Fibroblast of the aortic adventitia (primary cell): ENCODE results near the gene PRKN. TPM values are rescaled to one million over a fixed set of nuclear protein-coding genes. Genes with fewer than 3 reads are reported as not detected.

ENCODE experiments used
- DNase-seq: peaks from one replicate; pipeline ENCODE4 v3.0.0-alpha.2; 2010; ENCODE audit warnings: low read depth
- H3K4me3 ChIP-seq: 2 replicates; pipeline ENCODE4 v1.5.1; 2011; ENCODE audit warnings: low read depth, mild to moderate bottlenecking, control low read depth, low read length, moderate library complexity
- total RNA-seq: library from RNA; depleted of rRNA; stranded (reverse); fragments of >200 nt; gene quantifications from 2 replicates; pipeline ENCODE4 v1.2.3, GENCODE V29; 2012; ENCODE audit warnings: low replicate concordance
- TF ChIP-seq, protein P1 (sequence below): IDR thresholded peaks from 2 replicates; pipeline ENCODE4 v1.5.1; 2011; ENCODE audit warnings: mild to moderate bottlenecking, low read length, control low read depth, inconsistent platforms; ENCODE audit not compliant: insufficient read depth

The PRKN gene
- total RNA-seq, 1 donor: 2.0 TPM

DNA sequence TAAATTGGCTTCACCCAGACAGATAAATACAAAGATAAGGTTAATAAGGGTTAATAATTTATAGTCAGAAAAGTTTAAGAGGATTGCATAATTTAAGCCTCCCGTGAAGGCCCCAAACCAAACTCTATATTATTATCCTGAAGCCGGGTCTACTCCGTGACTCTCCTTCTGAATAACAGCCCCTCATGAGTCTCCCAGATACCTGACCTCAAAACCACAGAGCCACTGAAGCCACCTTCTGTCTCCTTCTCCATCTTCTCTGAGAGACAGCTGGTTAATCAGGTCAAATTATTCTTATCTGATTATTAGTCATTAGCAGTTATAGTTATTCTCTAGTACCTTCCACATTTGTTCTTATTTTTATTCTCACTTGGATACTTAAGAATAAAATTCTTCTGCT lies 884.5 kb downstream of the PRKN start:
- DNase-seq: no peak
- no peak overlapping the region for H3K4me3 ChIP-seq
- TF ChIP-seq, protein P1, sequence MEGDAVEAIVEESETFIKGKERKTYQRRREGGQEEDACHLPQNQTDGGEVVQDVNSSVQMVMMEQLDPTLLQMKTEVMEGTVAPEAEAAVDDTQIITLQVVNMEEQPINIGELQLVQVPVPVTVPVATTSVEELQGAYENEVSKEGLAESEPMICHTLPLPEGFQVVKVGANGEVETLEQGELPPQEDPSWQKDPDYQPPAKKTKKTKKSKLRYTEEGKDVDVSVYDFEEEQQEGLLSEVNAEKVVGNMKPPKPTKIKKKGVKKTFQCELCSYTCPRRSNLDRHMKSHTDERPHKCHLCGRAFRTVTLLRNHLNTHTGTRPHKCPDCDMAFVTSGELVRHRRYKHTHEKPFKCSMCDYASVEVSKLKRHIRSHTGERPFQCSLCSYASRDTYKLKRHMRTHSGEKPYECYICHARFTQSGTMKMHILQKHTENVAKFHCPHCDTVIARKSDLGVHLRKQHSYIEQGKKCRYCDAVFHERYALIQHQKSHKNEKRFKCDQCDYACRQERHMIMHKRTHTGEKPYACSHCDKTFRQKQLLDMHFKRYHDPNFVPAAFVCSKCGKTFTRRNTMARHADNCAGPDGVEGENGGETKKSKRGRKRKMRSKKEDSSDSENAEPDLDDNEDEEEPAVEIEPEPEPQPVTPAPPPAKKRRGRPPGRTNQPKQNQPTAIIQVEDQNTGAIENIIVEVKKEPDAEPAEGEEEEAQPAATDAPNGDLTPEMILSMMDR: no peak

DNA sequence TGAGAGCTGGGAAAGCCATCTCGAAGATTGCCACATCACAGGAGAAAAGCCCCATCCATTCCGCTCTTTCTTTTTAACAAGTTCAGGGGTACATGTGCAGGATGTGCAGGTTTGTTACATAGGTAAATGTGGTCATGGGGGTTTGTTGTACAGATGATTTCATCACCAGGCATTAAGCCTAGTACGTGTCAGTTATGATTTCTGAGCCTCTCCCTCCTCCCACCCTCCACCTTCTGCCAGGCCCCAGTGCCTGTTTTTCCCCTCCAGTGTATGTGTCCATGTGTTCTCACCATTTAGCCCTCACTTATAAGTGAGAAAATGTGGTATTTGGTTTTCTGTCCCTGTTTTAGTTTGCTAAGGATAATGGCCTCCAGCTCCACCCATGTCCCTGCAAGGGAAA lies 887.2 kb downstream of the PRKN start:
- TF ChIP-seq, protein P1: no peak
- no peak for DNase-seq
- no peak overlapping the region for H3K4me3 ChIP-seq

DNA sequence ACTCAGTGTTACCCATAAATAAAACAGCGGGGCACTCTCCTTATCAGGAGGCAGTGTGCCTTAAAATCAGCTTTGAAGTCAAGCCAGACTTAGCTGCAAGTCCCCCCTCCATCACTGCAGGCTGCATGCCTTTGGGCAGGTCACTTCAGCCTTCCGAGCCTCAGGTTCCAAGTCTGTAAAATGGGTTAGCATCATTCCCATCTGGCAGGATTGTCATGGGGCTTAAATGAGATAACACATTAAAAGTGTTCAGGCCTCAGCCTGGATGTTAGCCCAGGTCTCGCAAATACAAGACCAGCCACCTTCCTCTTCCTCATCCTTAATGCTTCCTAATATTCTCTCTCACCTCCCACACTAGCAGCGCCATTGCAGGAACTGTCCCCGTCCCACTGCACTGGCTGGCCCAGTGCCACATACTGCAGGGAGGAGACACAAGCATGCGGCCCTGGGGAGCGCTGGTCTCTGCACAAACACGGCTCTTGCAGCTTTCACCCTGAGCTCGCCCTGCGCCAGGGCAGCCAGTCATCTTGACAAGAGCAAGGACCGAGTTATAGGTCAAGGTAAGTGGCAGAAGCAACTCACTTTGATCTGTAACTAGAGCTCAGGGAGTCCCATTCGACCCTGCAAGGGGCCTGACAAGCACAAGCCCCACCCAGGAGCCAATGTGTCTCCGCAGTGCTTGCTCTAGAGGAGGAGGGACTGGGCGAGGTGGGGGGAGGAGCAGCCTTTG lies 889.1 kb downstream of the PRKN start:
- DNase-seq: no peak
- TF ChIP-seq, protein P1: no peak
- no peak overlapping the region for H3K4me3 ChIP-seq

- TF ChIP-seq, protein P1: no peak
- no peak for DNase-seq
- H3K4me3 ChIP-seq: no peak overlapping the region
Measured at GRCh38 chr6:161837854-161838253, 889.7 kb downstream of the PRKN start.

GRCh38 chr6:161837449-161837735 lies 890.2 kb downstream of the PRKN start:
- DNase-seq: no peak
- TF ChIP-seq, protein P1: no peak
- H3K4me3 ChIP-seq: no peak overlapping the region

- H3K4me3 ChIP-seq: no peak overlapping the region
- TF ChIP-seq, protein P1: no peak
- no peak for DNase-seq
Measured at GRCh38 chr6:161836643-161837448, 890.7 kb downstream of the PRKN start.
